ENCODE measurements around the gene IRX2.

The IRX2 gene

GRCh38 chr5:2751592-2752021 lies at the start of gene IRX2:
Gene IRX2 (minus strand): TSS chr5:2751677. CDS start chr5:2751413, 264 bp downstream.
- H3K36me3 Mint-ChIP-seq = peaks cover 4% of the 10 kb centered on the region
- H3K27ac Mint-ChIP-seq = no peak within 1 kb of the TSS
- DNase-seq (ENCODE audit: low spot score in 2 of 2) (no peak), ATAC-seq (ENCODE audit: low read depth) (no peak)
- H3K4me1 Mint-ChIP-seq = peaks cover 5% of the 10 kb centered on the region
- H3K4me3 Mint-ChIP-seq = no peak within 1 kb of the TSS
- H3K9me3 Mint-ChIP-seq = peaks cover 3% of the 10 kb centered on the region
- H3K27me3 Mint-ChIP-seq = peaks cover 16% of the 10 kb centered on the region

DNA sequence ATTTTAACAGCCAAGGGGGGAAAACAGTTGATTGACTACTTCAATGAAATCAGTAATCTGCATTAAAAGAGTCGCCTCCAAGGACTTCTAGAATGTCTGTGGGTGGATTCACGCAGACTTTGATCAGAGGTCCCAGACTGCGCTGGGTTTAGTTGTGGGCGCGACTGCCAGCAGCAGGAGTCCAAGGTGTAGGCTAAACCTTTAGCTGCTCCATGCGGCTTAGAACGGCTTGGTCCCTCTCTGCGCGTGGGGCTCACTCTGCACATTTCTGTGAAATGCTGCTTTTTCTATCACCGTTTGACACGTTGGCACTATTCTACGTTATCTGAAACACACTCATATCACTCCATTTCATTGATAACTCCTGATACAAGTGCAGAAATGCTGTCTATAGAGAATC lies 48.6 kb upstream of the IRX2 start:
- no peak for DNase-seq (ENCODE audit: low spot score in 2 of 2)
- no peak for ATAC-seq (ENCODE audit: low read depth)
- H3K36me3 Mint-ChIP-seq = no peaks in the 10 kb centered on the region
- no peak overlapping the region for H3K4me3 Mint-ChIP-seq
- H3K27ac Mint-ChIP-seq = no peak overlapping the region
- H3K9me3 Mint-ChIP-seq = no peaks in the 10 kb centered on the region
- no peaks in the 10 kb centered on the region for H3K27me3 Mint-ChIP-seq
- no peaks in the 10 kb centered on the region for H3K4me1 Mint-ChIP-seq

- no peaks in the 10 kb centered on the region for H3K27me3 Mint-ChIP-seq
- H3K4me3 Mint-ChIP-seq = no peak overlapping the region
- no peak for ATAC-seq (ENCODE audit: low read depth)
Measured at GRCh38 chr5:2797981-2798380, 46.5 kb upstream of the IRX2 start.

GRCh38 chr5:2797160-2797559 lies 45.7 kb upstream of the IRX2 start:
- Mint-ChIP-seq H3K36me3 (no peaks in the 10 kb centered on the region), H3K4me3 (no peak overlapping the region), H3K4me1 (no peaks in the 10 kb centered on the region), H3K27ac (no peak overlapping the region), H3K9me3 (peaks cover 4% of the 10 kb centered on the region), H3K27me3 (no peaks in the 10 kb centered on the region)
- DNase-seq (ENCODE audit: low spot score in 2 of 2) (no peak), ATAC-seq (ENCODE audit: low read depth) (no peak)

More at GRCh38 chr5:2797981-2798380, 46.5 kb upstream of the IRX2 start:
- no peak overlapping the region for H3K27ac Mint-ChIP-seq
- H3K36me3 Mint-ChIP-seq = no peaks in the 10 kb centered on the region
- no peaks in the 10 kb centered on the region for H3K4me1 Mint-ChIP-seq
- H3K9me3 Mint-ChIP-seq = peaks cover 4% of the 10 kb centered on the region
- no peak for DNase-seq (ENCODE audit: low spot score in 2 of 2)

GRCh38 chr5:2783223-2783622 lies 31.7 kb upstream of the IRX2 start:
- Mint-ChIP-seq H3K36me3 (no peaks in the 10 kb centered on the region), H3K4me3 (no peak overlapping the region)

DNA sequence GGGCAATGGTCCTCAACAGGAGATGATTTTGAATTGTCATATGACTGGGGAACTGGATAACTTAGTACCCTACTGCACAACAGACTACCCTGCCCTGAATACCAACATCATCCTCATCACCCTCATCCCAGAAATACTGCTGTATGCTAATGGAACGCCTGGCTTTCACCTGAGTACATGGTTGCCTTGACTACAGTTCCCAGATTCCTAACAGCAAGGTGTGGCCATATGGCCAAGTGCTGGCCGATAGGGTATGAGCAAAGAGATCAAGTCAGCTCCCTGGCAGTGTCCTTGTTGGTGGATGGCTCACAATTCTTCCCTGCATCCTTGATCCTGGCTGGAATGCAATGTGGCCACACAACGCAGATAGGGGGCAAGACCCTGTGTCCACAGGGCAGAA lies 31.2 kb upstream of the IRX2 start:
- Mint-ChIP-seq H3K4me3 (no peak overlapping the region), H3K36me3 (no peaks in the 10 kb centered on the region), H3K4me1 (no peaks in the 10 kb centered on the region), H3K27ac (no peak overlapping the region), H3K9me3 (peaks cover 8% of the 10 kb centered on the region), H3K27me3 (no peaks in the 10 kb centered on the region)
- ATAC-seq (ENCODE audit: low read depth) (no peak), DNase-seq (ENCODE audit: low spot score in 2 of 2) (no peak)

More at GRCh38 chr5:2783223-2783622, 31.7 kb upstream of the IRX2 start:
- no peaks in the 10 kb centered on the region for H3K4me1 Mint-ChIP-seq
- H3K9me3 Mint-ChIP-seq = peaks cover 6% of the 10 kb centered on the region
- ATAC-seq (ENCODE audit: low read depth) (no peak), DNase-seq (ENCODE audit: low spot score in 2 of 2) (no peak)
- H3K27me3 Mint-ChIP-seq = no peaks in the 10 kb centered on the region
- H3K27ac Mint-ChIP-seq = no peak overlapping the region

DNA sequence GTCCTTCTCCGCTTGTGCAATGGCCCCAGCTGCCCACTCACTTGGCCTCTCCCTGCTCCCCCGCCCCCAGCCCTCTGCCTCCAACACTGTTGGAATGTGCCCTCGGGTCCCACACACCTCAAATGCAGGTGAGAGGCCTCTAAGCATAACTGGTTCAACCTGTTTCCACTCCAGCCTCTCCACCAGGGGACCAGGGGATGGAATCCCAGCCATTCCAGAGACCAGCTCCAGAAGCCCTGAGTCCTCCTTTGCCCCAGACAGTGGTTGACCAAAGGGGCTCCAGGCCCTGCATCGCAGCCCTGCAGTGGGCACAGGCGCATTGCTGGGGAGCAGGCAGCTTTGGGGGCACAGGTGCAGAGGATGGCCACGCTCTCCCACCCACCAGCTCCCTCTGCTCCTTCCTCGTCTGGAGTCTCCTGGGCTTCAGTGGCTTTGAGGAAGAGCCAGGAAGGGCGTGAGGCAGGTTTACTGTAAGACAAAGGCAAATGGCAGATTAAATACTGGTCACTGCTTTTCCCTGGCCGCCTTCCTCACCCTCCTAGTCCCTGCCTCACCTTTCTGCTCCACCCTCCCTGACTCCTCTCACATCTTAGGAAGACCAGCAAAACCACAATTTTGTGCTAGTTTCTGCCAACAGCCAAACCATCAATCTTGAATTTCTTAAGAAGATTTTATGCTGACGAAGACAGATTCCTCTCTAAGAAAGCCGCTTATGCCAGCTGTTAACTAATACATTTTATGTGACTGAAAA lies 29.1 kb upstream of the IRX2 start:
- peaks cover 8% of the 10 kb centered on the region for H3K9me3 Mint-ChIP-seq
- no peak for ATAC-seq (ENCODE audit: low read depth)
- no peaks in the 10 kb centered on the region for H3K36me3 Mint-ChIP-seq
- no peak overlapping the region for H3K27ac Mint-ChIP-seq
- H3K27me3 Mint-ChIP-seq = no peaks in the 10 kb centered on the region
- no peaks in the 10 kb centered on the region for H3K4me1 Mint-ChIP-seq
- no peak for DNase-seq (ENCODE audit: low spot score in 2 of 2)
- H3K4me3 Mint-ChIP-seq = no peak overlapping the region

DNA sequence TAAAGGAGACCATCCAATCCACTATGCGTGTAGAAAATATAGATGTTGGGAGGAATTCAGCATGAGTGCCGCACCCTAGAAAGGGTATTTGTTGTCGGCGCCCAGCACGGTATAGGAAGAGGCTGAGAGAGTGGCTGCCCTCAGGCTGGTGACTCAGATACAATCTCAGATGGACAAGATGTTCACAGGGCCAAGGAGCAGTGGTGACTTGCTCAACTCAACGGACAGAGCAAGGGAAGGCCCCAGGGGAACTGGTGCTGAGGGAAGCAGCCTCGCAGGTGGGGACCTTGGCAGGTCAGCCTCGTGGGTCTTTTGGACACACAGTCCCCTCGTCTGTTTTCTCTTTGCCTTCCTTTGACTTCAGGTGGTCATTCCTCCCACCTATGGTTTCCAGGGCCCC lies 28.0 kb upstream of the IRX2 start:
- Mint-ChIP-seq H3K27ac (no peak overlapping the region), H3K4me3 (no peak overlapping the region), H3K27me3 (no peaks in the 10 kb centered on the region), H3K36me3 (no peaks in the 10 kb centered on the region), H3K4me1 (no peaks in the 10 kb centered on the region), H3K9me3 (peaks cover 8% of the 10 kb centered on the region)
- ATAC-seq (ENCODE audit: low read depth) (no peak), DNase-seq (ENCODE audit: low spot score in 2 of 2) (no peak)

DNA sequence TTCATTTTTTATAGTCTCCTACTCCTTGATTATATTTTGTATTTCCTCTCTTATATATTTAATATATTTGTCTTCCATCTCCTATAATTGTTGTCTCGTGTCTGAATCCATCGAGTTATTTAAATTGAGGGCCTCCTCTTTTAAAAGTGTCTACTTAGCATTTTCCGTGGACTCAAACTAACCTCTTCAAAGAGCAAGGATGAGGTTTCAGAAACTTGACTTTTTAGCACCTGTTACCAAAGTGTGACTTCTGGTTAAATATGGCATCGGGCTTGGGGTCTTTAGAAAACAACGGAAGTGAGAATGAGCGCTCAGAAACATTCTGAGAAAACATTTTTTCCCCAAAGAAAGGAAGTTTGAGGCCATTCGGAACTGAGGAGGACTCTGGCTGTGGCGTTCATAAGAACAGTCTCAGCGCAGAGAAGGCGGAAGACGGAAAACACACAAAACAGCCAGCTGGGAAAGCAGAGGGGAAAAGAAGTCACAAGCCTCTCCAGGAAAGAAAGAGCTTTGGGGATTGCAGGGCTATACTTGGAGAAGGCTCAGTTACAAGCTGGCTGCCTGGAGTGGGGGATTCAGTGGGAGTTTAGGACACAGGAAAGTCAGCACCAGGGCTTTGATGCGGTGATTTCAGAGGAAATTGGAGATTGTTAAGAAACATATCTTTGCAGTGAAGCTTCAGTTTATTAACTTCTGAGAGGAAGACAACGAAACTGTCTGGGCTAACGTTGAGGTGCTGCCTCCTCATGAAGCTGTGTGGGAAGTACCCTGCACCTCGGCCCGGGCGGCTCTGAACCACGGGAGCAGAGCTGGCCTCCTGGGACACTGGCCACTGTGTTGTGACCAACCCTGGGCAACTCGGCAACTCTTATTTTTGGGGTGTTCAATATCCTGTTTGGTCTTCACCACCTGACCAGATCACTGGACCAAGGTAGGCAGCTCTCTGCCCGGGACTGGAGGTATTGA lies 25.1 kb upstream of the IRX2 start:
- no peaks in the 10 kb centered on the region for H3K36me3 Mint-ChIP-seq
- H3K4me3 Mint-ChIP-seq = no peak overlapping the region
- ATAC-seq (ENCODE audit: low read depth) = no peak
- no peak for DNase-seq (ENCODE audit: low spot score in 2 of 2)
- H3K27ac Mint-ChIP-seq = no peak overlapping the region
- no peaks in the 10 kb centered on the region for H3K27me3 Mint-ChIP-seq
- peaks cover 5% of the 10 kb centered on the region for H3K9me3 Mint-ChIP-seq
- no peaks in the 10 kb centered on the region for H3K4me1 Mint-ChIP-seq

GRCh38 chr5:2773327-2773726 lies 21.9 kb upstream of the IRX2 start:
- H3K27ac Mint-ChIP-seq = no peak overlapping the region
- no peaks in the 10 kb centered on the region for H3K36me3 Mint-ChIP-seq
- no peaks in the 10 kb centered on the region for H3K27me3 Mint-ChIP-seq
- H3K4me3 Mint-ChIP-seq = no peak overlapping the region
- ATAC-seq (ENCODE audit: low read depth) (no peak), DNase-seq (ENCODE audit: low spot score in 2 of 2) (no peak)
- H3K9me3 Mint-ChIP-seq = peaks cover 2% of the 10 kb centered on the region
- H3K4me1 Mint-ChIP-seq = no peaks in the 10 kb centered on the region

DNA sequence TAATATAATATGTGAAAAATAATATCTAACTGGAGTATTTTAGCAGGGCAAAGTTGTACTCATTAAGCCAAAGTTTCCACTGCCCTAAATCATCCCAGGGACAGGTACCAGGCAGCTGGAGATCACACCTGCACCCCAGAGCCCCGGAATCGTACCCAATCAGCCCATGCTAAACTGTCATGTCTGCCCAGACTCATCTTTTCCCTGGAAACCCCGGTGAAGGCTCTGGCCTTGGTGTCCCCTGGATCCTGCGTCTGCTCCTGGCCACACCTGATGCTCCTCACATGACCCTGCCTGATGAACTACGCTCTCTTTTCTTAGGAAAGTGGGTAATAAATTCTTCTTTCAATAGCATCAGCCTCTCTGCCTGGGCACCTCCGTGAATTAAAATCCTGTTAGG lies 15.6 kb upstream of the IRX2 start:
- DNase-seq (ENCODE audit: low spot score in 2 of 2) (no peak), ATAC-seq (ENCODE audit: low read depth) (no peak)
- H3K36me3 Mint-ChIP-seq = no peaks in the 10 kb centered on the region
- H3K4me1 Mint-ChIP-seq = no peaks in the 10 kb centered on the region
- no peak overlapping the region for H3K27ac Mint-ChIP-seq
- no peaks in the 10 kb centered on the region for H3K27me3 Mint-ChIP-seq
- peaks cover 1% of the 10 kb centered on the region for H3K9me3 Mint-ChIP-seq
- H3K4me3 Mint-ChIP-seq = no peak overlapping the region

GRCh38 chr5:2764581-2764980 lies 13.1 kb upstream of the IRX2 start:
- H3K27me3 Mint-ChIP-seq = no peaks in the 10 kb centered on the region
- ATAC-seq (ENCODE audit: low read depth) = no peak
- DNase-seq (ENCODE audit: low spot score in 2 of 2) = no peak
- no peaks in the 10 kb centered on the region for H3K36me3 Mint-ChIP-seq
- H3K27ac Mint-ChIP-seq = no peak overlapping the region
- H3K4me3 Mint-ChIP-seq = no peak overlapping the region
- H3K9me3 Mint-ChIP-seq = peaks cover 1% of the 10 kb centered on the region
- H3K4me1 Mint-ChIP-seq = no peaks in the 10 kb centered on the region

- Mint-ChIP-seq H3K27me3 (no peaks in the 10 kb centered on the region), H3K36me3 (no peaks in the 10 kb centered on the region), H3K4me1 (no peaks in the 10 kb centered on the region), H3K9me3 (peaks cover 1% of the 10 kb centered on the region), H3K4me3 (no peak overlapping the region), H3K27ac (no peak overlapping the region)
- DNase-seq (ENCODE audit: low spot score in 2 of 2) = no peak
- ATAC-seq (ENCODE audit: low read depth) = no peak
Measured at GRCh38 chr5:2763533-2763794, 12.0 kb upstream of the IRX2 start.

GRCh38 chr5:2762744-2763532 lies 11.5 kb upstream of the IRX2 start:
- Mint-ChIP-seq H3K27ac (no peak overlapping the region), H3K4me1 (no peaks in the 10 kb centered on the region), H3K9me3 (peaks cover 1% of the 10 kb centered on the region), H3K4me3 (no peak overlapping the region), H3K36me3 (no peaks in the 10 kb centered on the region), H3K27me3 (peaks cover 2% of the 10 kb centered on the region)
- DNase-seq (ENCODE audit: low spot score in 2 of 2) (no peak), ATAC-seq (ENCODE audit: low read depth) (no peak)
